HG03175 (cell line): ENCODE data around the gene ADSS1.

Experiments
- ATAC-seq: cut with Tn5 transposase; IDR thresholded peaks from one replicate; pipeline ENCODE4 v1.9.1; 2021; ENCODE audit warnings: mild to moderate bottlenecking, moderate library complexity; ENCODE audit not compliant: unreplicated experiment

Gene ADSS1

GRCh38 chr14:104723651-104724406 is at the start of gene ADSS1:
Gene ADSS1, plus strand, starts transcription at chr14:104724229. Its CDS starts 42 bp downstream, at chr14:104724271.
- ATAC-seq, result peak; percentile 55

- ATAC-seq, result no peak
These were observed 48.6 kb upstream of the ADSS1 start for GRCh38 chr14:104675447-104675846.

- ATAC-seq, result no peak
These were observed 47.8 kb upstream of the ADSS1 start for GRCh38 chr14:104676130-104676693.

GRCh38 chr14:104676694-104677511 is 47.1 kb upstream of the ADSS1 start:
- ATAC-seq, result peak; percentile 12

GRCh38 chr14:104677512-104678332 is 46.3 kb upstream of the ADSS1 start:
- peak; percentile 51 for ATAC-seq

GRCh38 chr14:104678346-104678745 is 45.7 kb upstream of the ADSS1 start:
- ATAC-seq, result peak; percentile 3

- ATAC-seq, result no peak
These were observed 44.9 kb upstream of the ADSS1 start for GRCh38 chr14:104678901-104679705.

GRCh38 chr14:104680056-104680805 is 43.8 kb upstream of the ADSS1 start:
- ATAC-seq, result no peak

- peak; percentile 51 for ATAC-seq
These were observed 43.0 kb upstream of the ADSS1 start for GRCh38 chr14:104680806-104681688.

GRCh38 chr14:104681689-104682074 is 42.3 kb upstream of the ADSS1 start:
- no peak for ATAC-seq

GRCh38 chr14:104682107-104682593 is 41.9 kb upstream of the ADSS1 start:
- ATAC-seq, result no peak

- ATAC-seq, result no peak
These were observed 40.2 kb upstream of the ADSS1 start for GRCh38 chr14:104683653-104684448.

GRCh38 chr14:104684449-104684821 is 39.6 kb upstream of the ADSS1 start:
- ATAC-seq, result no peak

- no peak for ATAC-seq
These were observed 38.6 kb upstream of the ADSS1 start for GRCh38 chr14:104685216-104685997.

- ATAC-seq, result no peak
These were observed 37.9 kb upstream of the ADSS1 start for GRCh38 chr14:104685998-104686610.
